Hindlimb muscle (tissue), 1 donor: ENCODE results near the gene SLC16A5. TPM values are rescaled to one million over a fixed set of nuclear protein-coding genes. Genes with fewer than 3 reads are reported as not detected.
"Not testable (repeated sequence)": the region's sequence is repeated elsewhere in the genome, so short reads cannot be mapped to it uniquely, and the experiment has no call there.

Source experiments
- DNase-seq: peaks from one replicate; pipeline ENCODE4 v3.0.0-alpha.2; 2013
- polyA plus RNA-seq: library from polyadenylated mRNA; unstranded; fragments of 120-200 nt; gene quantifications from one replicate; pipeline ENCODE4 v1.2.1, GENCODE V29; 2013; ENCODE audit not compliant: insufficient read length

Gene SLC16A5
- polyA plus RNA-seq, 1 donor: 11.2 TPM

GRCh38 chr17:75064460-75064859 is 23.3 kb upstream of the SLC16A5 start:
- DNase-seq: no peak

DNA sequence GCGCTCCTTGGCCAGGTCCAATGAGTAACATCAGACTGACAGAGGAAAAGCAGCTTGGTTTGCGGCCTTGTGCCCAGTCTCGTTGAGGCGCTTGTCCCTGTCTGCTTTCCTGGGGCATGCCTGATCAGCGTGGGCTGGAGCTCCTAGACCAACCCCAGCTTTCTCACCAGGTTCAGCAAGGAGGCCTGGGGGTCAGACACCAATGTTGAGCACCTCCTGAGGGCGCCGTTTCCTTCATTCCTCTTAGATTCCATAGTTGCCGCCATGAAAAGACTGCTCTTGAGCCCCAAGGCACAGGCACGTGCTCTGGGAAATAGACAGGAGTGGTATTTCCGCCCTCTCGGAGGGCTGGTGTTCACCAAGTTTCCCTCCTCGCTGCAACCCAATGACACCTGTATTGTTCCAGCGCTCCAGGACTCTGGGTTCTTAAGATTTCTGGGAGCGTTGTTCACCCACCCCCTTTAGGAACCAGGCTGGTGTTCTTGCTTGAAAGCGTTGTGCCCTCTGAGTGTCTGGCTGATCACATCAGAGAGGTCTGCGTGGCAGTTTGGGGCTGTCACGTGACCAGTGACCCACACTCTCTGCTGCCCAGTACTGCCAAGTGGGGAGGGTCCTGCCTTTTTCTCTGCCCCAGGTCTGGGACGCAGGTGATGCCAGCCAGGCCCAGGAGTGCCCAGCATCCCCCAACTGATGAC is 22.7 kb upstream of the SLC16A5 start:
- no peak for DNase-seq

GRCh38 chr17:75065562-75066151 is 22.1 kb upstream of the SLC16A5 start:
- no peak for DNase-seq

GRCh38 chr17:75067856-75068255 is 19.9 kb upstream of the SLC16A5 start:
- DNase-seq: no peak

GRCh38 chr17:75068750-75069149 is 19.0 kb upstream of the SLC16A5 start:
- DNase-seq: no peak

DNA sequence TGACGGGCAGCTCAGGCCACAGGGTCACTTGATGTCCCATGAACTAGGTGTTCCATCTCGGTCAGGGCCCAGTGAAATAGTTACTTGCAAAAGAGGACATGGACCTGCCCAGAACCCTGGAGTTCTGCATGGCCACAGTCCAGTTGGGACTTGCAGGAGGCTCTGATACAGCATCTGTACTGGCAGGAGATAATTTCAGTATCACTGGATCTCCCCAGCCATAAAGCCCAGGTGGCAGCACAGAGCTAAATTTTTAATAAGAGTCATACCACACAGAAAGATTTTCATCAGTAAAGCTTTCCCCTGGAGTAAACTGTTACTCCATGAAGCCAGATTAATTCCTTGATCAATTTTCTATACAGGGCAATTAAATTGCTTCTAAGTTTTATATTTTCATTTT is 18.0 kb upstream of the SLC16A5 start:
- DNase-seq: no peak

DNA sequence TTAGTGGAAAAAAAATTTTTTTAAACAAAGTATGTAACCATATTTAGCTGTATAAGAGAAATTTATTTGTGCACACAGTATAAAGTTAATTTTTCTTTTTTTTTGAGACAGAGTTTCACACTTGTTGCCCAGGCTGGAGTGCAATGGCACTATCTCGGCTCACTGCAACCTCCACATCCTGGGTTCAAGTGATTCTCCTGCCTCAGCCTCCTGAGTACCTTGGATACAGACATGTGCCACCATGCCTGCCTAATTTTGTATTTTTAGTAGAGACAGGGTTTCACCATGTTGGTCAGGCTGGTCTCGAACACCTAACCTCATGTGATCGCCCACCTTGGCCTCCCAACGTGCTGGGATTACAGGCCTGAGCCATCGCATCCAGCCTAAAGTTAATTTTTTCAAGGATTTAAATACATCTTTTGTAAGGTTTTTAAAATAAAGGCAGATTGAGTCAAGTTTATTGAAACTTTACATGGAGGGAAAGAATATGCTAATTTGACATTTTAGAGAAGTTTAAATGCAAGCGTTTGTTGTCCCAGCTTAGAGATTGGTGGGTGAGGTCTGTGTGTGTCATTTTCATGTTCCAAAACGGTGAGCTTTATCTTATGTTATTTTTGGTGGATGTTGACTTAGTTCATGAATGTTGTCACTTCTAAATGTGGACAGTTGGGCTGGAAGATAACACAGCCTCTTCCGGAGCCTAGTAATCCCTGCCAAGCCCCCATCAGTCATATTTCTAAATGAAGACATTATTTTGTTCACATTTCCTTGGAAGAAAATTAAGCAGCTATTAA is 16.1 kb upstream of the SLC16A5 start:
- DNase-seq: not testable (repeated sequence)

DNA sequence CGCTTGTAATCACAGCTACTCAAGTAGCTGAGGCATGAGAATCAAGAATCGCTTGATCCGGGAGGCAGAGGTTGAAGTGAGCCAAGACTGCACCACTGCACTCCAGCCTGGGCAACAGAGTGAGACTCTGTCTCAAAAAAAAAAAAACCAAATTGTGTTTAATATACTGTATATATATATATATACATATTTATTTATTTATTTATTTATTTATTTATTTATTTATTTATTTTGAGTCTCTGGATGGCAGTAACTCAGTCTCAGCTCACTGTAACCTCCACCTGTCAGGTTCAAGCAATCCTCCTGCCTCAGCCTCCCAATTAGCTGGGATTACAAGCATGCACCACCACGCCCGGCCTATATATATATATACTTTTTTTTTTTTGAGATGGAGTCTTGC is 14.8 kb upstream of the SLC16A5 start:
- DNase-seq: not testable (repeated sequence)

- no peak for DNase-seq
Measured at GRCh38 chr17:75073618-75074047, 14.1 kb upstream of the SLC16A5 start.

- peak; percentile 74 for DNase-seq
Measured at GRCh38 chr17:75074532-75074931, 13.2 kb upstream of the SLC16A5 start.

DNA sequence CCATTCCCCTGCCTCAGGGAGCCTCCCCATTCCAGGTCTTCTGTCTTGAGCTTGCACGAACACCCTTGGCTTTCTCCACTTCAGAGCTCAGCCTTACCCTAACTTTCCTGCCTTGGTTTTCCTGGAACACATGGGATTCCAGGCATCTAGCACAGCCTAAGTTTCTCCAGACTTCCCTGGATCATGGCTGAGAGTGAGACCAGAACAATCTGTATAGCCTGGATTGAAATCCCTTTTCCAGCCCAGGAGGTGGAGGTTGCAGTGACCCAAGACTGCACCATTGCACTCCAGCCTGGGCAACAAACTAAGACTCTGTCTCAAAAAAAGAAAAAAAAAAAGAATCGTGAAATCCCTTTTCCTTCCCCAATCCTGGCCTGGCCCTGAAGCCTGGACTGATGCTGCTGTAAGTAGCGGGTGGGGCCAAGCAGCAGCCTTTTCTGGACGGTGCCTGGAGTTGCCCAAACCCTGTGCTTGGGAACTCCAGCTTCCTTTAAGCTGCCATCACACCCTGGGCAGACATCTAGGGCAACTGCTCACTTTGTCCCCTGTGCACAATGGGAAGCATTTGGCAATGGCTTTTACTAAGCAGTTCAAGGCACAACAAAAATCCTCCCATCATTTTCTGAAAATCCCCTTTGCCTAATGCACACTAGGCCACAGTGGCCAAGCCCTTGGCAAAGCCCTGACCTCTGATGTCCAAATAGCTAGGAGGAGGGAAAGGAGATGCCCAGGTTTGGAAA is 12.0 kb upstream of the SLC16A5 start:
- DNase-seq: no peak

GRCh38 chr17:75077072-75077495 is 10.7 kb upstream of the SLC16A5 start:
- no peak for DNase-seq

GRCh38 chr17:75077496-75078283 is 10.1 kb upstream of the SLC16A5 start:
- no peak for DNase-seq

DNA sequence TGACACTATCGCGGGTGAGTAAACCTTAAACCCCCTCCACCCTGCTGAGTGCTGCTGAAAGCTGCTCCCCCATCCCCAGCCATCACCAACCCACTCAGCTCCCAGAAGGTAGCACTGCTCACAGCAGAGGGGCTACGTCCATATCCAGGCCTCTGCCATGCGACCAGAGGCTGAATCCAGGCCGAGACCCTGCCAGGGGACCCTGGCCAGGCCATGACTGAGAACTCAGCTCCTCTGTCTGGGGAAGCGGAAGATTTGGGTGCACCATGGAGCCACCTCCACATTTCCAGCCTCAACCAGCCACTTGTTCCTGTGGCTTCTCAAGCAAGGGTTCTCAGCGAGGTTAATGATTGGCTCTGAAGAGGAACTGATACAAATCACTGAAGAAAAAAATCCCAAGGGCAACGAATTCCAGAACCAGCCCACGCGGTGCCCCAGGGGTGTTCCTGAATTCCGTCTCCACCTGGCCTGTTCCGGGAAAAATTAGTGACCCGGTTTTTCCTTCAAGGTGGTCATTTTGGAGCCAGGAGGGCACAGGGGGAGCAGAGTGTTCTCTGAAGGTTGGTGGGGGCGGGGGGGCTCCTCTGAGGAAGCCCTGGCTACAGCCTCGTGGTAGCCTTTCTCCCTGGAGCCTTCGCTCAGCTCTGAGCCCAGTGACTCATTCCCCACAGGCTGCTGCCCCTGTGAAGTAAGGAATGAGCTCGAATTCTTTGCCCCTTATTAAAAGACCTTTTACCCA is 9.3 kb upstream of the SLC16A5 start:
- DNase-seq: no peak

DNA sequence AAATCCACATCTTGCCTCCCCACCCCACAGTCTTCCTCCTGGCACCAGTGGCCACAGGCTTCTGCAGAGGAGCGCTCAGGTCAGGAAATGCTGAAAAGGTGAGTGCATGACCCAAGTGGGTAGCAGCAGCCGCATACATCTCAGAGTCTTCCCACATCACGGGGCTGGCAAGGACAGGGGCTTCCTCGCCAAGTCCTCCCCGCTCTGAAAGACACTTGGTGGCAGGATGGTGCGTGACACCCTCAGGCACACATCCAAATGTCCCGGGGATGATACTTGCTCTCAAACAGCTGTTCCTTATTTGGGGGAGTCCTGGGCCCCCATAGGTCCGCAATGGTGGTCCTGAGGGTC is 8.8 kb upstream of the SLC16A5 start:
- DNase-seq: no peak

DNA sequence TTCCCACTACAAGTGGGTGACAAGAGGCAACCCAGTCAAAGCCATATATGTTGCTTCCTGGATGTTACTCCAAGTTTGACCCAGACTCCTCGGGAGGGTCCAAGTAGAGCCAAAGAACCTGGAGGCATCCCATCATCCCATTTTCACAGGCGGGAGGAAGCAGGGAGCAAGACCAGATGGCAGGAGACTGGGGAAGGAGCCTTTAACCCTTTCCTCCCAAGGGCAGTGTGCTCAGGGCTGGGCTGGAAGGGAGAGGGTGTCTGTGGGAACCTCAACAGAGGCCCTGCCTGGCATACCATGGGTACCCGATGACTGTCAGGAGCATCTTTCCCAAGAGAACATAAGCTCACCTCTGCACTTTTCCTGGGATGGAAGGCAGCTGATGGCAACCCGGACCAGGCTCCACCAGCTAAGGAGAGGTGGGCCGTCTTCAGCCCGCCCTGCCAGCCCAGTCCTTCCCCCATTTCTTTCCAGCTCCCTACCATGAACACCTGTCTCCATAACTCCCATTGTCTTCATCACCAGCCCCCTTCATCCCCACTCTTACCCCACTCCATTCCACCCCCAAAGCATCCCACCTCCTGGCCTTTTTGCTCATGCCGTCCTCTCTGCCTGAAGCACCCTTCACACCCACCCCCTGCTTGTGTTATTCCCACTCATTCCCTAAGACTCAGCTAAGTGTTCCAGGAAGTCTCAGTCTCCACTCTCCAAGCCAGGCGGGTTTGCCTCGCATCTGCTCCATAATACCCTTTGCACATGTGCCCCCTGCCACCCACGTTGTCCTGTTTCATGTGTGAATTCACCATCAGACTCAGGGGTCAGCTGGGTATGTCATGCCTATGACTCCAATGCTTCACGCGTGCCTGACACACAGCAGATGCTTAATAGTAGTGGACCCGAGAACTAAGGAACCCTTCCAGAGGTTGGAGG is 5.9 kb upstream of the SLC16A5 start:
- no peak for DNase-seq

- DNase-seq: no peak
Measured at GRCh38 chr17:75082683-75083082, 5.1 kb upstream of the SLC16A5 start.

DNA sequence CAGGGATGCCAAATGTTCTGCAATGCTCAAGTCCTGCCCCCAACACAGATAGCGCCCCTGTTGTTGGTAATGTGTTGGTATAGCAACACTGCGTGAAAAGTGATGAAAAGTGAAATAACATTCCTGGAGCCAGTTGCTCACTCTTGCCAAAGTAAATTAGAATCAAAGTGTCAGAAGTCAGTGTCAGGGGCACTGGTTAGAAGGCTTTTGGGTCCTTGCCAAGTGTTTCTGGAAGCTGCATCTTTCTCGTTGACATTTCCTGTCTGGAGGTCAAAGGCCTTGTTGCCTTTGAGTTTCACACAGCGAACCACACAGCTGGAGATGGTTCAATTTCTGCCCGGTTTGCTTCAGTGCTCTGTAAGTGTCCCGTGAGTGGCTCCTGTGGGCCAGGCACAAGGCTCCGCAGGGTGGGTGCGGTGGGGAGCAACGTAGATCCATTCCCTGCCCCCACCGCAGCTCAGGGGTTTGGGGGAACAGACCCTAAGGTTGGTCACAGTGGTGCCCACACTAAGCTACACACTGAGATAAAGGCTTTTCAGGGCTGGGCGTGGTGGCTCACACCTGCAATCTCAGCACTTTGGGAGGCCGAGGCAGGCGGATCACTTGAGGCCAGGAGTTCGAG is 3.6 kb upstream of the SLC16A5 start:
- DNase-seq: no peak

DNA sequence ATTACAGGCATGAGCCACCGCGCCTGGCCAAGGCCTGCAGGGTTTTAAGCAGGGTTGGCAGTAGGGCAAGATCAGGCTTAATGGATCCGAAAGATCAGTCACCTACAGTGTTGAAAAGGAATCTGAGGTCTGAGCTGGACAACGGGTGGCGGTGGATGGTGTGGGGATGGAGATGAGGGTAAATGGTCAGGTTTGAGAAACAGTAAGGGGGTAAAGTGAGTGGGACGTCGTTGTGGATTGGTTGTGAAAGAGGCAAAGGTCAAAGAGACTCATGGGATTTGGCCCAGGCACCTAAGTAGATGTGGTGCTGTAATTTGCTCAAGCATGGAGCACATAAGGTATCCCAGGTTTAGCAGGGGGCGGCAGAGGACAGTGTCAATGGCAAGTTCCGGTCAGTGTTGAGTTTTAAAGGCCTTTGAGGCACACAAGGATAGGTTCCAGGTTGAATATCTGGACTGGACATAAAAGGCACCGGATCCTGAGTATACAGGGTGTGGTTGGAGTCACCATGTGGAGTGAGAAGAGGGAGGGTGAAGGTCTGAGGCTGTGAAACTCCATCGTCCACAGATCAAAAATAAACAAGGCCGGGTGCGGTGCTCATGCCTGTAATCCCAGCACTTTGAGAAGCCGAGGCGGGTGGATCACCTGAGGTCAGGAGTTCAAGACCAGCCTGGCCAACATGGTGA is 1.1 kb upstream of the SLC16A5 start:
- no peak for DNase-seq
